Stimulated activated CD4-positive, alpha-beta T cell treated with anti-CD3 and anti-CD28 coated beads, Interleukin-15, amount 100 ng/mL, for 24 hours (primary cell): Measurements from ENCODE around the gene GNG8.
A peak's percentile ranks its signal among the peaks of the same experiment; 100 is the strongest.

Experiments
- DNase-seq: peaks from one replicate; pipeline ENCODE4 v3.0.0-alpha.2; 2020

The GNG8 gene

GRCh38 chr19:46635920-46636761 is at the start of gene GNG8:
TSS of gene GNG8 (minus strand) at chr19:46636202. CDS start at chr19:46634682, 1,520 bp downstream.
- DNase-seq: peak; percentile 46

GRCh38 chr19:46685189-46685588 is 49.2 kb upstream of the GNG8 start:
- DNase-seq: no peak

GRCh38 chr19:46678110-46678732 is 42.2 kb upstream of the GNG8 start:
- peak; percentile 76 for DNase-seq

GRCh38 chr19:46674416-46675178 is 38.6 kb upstream of the GNG8 start:
- DNase-seq: no peak

- DNase-seq: no peak
Measured at GRCh38 chr19:46670813-46671212, 34.8 kb upstream of the GNG8 start.

GRCh38 chr19:46668662-46669061 is 32.7 kb upstream of the GNG8 start:
- DNase-seq: no peak

GRCh38 chr19:46665072-46665471 is 29.1 kb upstream of the GNG8 start:
- no peak for DNase-seq

- DNase-seq: peak; percentile 83
Measured at GRCh38 chr19:46661735-46662592, 26.0 kb upstream of the GNG8 start.

GRCh38 chr19:46661020-46661731 is 25.2 kb upstream of the GNG8 start, which contains the start of gene DACT3:
TSS of gene DACT3 (minus strand) at chr19:46661182. CDS start at chr19:46661064, 118 bp downstream.
- peak; percentile 100 for DNase-seq

GRCh38 chr19:46660551-46661019 is 24.6 kb upstream of the GNG8 start:
- peak; percentile 41 for DNase-seq

- peak; percentile 16 for DNase-seq
Measured at GRCh38 chr19:46660008-46660517, 24.1 kb upstream of the GNG8 start.

- peak; percentile 21 for DNase-seq
Measured at GRCh38 chr19:46659151-46660007, 23.4 kb upstream of the GNG8 start.

GRCh38 chr19:46656541-46656940 is 20.5 kb upstream of the GNG8 start:
- no peak for DNase-seq

- no peak for DNase-seq
Measured at GRCh38 chr19:46654621-46655152, 18.7 kb upstream of the GNG8 start.

- DNase-seq: no peak
Measured at GRCh38 chr19:46650445-46650844, 14.4 kb upstream of the GNG8 start.

- DNase-seq: no peak
Measured at GRCh38 chr19:46648961-46649960, 13.3 kb upstream of the GNG8 start.

- peak; percentile 22 for DNase-seq
Measured at GRCh38 chr19:46648060-46648960, 12.3 kb upstream of the GNG8 start.

GRCh38 chr19:46646402-46646801 is 10.4 kb upstream of the GNG8 start:
- DNase-seq: no peak
